HepG2 (cell line): Measurements from ENCODE around the gene SASH1.

Source experiments
- EP300 ChIP-seq, 3 experiments: sonication (generic) in 1 of 3; formaldehyde crosslinking in 1 of 3; IDR thresholded peaks; 2 replicates each; pipeline versions ENCODE4 v1.5.1 to v1.6.1; 2011 to 2020; ENCODE audit warnings: low read depth in 2 of 3, low read length in 2 of 3, borderline replicate concordance in 1 of 3, improper control_type of control experiment in 1 of 3, mild to moderate bottlenecking in 1 of 3, missing genetic modification reagents in 1 of 3, moderate library complexity in 1 of 3
- POLR2A ChIP-seq, 2 experiments: IDR thresholded peaks; 2 replicates each; pipeline ENCODE4 v1.6.1; 2011; ENCODE audit warnings: low read depth in 2 of 2, low read length in 2 of 2, mild to moderate bottlenecking in 1 of 2, moderate library complexity in 1 of 2; ENCODE audit not compliant: insufficient read depth in 1 of 2
- SMARCE1 ChIP-seq: fragments of 450-650 bp; IDR thresholded peaks from 2 replicates; pipeline ENCODE4 v1.6.1; 2017; ENCODE audit warnings: borderline replicate concordance
- TP53 ChIP-seq: sonication (generic); formaldehyde crosslinking; conservative IDR thresholded peaks from 2 replicates; pipeline ENCODE4 v1.4.0; 2020; ENCODE audit warnings: missing genetic modification reagents
- ZNF629 ChIP-seq: sonication (generic); formaldehyde crosslinking; conservative IDR thresholded peaks from 2 replicates; pipeline ENCODE4 v1.5.0; 2020; ENCODE audit warnings: missing genetic modification reagents
- TF ChIP-seq, protein P1 (sequence below): sonication (generic); formaldehyde crosslinking; IDR thresholded peaks from 2 replicates; pipeline ENCODE4 v1.5.0; 2020; ENCODE audit warnings: mild to moderate bottlenecking, missing genetic modification reagents, moderate library complexity
- TF ChIP-seq, protein P2 (sequence below): sonication (generic); formaldehyde crosslinking; IDR thresholded peaks from 2 replicates; pipeline ENCODE4 v1.4.0; 2020; ENCODE audit warnings: missing genetic modification reagents
- TF ChIP-seq, protein P3 (sequence below): sonication (generic); formaldehyde crosslinking; conservative IDR thresholded peaks from 2 replicates; pipeline ENCODE4 v1.4.0; 2020; ENCODE audit warnings: missing genetic modification reagents

DNA sequence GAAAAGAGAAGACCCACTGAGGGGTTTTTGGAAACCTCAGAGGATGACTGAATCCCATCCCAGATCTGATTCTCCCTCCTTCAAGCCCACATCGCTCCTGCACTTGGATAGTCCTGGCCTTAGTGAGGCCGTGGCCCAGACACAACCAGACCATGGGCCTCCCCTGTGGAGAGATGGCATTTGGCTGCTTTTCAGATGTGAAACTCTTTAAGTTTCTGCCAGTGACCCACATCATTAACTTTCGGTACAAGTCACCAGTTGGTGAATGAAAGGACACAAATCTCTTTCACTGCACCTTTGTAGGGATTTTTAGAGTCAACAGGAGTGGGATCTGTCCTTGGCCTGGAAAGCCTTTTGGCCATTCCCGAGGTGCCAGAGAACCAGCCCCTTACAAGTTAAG is 116.6 kb downstream of the SASH1 start:
- TF ChIP-seq ZNF629 (CRISPR knock-in tag) (no peak), POLR2A (IDR thresholded peaks at IDR 0.05; ENCODE audit: insufficient read depth in 1 of 2, low read depth in 2 of 2, low read length in 2 of 2) (no peak), SMARCE1 (no peak), EP300 (IDR thresholded peaks at IDR 0.05; ENCODE audit: low read depth in 2 of 2, low read length in 2 of 2) (no peak), EP300 (CRISPR knock-in tag; IDR thresholded peaks at IDR 0.05; ENCODE audit: borderline replicate concordance) (no peak), TP53 (CRISPR knock-in tag) (no peak)
- TF ChIP-seq, protein P1, sequence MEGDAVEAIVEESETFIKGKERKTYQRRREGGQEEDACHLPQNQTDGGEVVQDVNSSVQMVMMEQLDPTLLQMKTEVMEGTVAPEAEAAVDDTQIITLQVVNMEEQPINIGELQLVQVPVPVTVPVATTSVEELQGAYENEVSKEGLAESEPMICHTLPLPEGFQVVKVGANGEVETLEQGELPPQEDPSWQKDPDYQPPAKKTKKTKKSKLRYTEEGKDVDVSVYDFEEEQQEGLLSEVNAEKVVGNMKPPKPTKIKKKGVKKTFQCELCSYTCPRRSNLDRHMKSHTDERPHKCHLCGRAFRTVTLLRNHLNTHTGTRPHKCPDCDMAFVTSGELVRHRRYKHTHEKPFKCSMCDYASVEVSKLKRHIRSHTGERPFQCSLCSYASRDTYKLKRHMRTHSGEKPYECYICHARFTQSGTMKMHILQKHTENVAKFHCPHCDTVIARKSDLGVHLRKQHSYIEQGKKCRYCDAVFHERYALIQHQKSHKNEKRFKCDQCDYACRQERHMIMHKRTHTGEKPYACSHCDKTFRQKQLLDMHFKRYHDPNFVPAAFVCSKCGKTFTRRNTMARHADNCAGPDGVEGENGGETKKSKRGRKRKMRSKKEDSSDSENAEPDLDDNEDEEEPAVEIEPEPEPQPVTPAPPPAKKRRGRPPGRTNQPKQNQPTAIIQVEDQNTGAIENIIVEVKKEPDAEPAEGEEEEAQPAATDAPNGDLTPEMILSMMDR (CRISPR knock-in tag), result no peak
- TF ChIP-seq, protein P2, sequence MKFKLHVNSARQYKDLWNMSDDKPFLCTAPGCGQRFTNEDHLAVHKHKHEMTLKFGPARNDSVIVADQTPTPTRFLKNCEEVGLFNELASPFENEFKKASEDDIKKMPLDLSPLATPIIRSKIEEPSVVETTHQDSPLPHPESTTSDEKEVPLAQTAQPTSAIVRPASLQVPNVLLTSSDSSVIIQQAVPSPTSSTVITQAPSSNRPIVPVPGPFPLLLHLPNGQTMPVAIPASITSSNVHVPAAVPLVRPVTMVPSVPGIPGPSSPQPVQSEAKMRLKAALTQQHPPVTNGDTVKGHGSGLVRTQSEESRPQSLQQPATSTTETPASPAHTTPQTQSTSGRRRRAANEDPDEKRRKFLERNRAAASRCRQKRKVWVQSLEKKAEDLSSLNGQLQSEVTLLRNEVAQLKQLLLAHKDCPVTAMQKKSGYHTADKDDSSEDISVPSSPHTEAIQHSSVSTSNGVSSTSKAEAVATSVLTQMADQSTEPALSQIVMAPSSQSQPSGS (CRISPR knock-in tag), result no peak
- TF ChIP-seq, protein P3, sequence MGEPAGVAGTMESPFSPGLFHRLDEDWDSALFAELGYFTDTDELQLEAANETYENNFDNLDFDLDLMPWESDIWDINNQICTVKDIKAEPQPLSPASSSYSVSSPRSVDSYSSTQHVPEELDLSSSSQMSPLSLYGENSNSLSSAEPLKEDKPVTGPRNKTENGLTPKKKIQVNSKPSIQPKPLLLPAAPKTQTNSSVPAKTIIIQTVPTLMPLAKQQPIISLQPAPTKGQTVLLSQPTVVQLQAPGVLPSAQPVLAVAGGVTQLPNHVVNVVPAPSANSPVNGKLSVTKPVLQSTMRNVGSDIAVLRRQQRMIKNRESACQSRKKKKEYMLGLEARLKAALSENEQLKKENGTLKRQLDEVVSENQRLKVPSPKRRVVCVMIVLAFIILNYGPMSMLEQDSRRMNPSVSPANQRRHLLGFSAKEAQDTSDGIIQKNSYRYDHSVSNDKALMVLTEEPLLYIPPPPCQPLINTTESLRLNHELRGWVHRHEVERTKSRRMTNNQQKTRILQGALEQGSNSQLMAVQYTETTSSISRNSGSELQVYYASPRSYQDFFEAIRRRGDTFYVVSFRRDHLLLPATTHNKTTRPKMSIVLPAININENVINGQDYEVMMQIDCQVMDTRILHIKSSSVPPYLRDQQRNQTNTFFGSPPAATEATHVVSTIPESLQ (CRISPR knock-in tag), result no peak
